HG02973 (cell line): ENCODE measurements around the gene EDNRA.
A peak's percentile ranks its signal among the peaks of the same experiment; 100 is the strongest.

Experiments used
- ATAC-seq: cut with Tn5 transposase; IDR thresholded peaks from one replicate; pipeline ENCODE4 v1.9.1; 2021; ENCODE audit warnings: moderate library complexity; ENCODE audit not compliant: unreplicated experiment

The EDNRA gene

DNA sequence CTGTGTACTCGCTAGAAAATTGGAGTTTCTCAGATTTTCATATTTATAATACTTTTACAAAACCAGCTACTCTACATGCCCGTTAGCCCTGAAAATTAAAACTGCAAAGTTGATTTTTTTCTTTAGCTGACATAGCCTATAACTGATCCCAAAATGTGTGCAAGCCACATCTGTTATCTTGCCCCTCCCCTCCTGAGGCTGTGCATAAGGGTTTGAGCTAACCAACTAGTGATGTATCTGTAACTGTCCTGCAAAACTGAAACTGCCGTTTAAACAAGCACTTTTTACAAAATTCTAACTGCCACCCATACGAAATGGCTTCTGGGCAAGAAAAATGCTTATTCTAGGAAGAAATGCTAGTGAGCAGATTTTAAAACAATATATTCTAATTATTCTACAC lies 59.1 kb downstream of the EDNRA start:
- no peak for ATAC-seq

DNA sequence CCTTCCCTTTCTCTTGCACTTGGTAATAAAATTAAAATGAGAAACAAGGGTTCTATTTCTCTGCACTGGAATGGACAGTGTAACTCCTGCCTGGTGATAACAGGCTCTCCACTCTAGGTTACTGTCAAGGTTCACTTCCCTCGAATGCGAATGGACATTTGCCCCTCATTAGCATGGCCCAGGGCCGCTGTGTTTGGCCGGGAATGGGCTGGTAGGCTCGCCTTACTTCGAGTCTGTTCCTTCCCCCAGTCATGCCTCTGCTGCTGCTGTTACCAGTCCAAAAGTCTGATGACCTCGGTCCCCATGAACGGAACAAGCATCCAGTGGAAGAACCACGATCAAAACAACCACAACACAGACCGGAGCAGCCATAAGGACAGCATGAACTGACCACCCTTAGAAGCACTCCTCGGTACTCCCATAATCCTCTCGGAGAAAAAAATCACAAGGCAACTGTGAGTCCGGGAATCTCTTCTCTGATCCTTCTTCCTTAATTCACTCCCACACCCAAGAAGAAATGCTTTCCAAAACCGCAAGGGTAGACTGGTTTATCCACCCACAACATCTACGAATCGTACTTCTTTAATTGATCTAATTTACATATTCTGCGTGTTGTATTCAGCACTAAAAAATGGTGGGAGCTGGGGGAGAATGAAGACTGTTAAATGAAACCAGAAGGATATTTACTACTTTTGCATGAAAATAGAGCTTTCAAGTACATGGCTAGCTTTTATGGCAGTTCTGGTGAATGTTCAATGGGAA lies 61.5 kb downstream of the EDNRA start:
- ATAC-seq = no peak

DNA sequence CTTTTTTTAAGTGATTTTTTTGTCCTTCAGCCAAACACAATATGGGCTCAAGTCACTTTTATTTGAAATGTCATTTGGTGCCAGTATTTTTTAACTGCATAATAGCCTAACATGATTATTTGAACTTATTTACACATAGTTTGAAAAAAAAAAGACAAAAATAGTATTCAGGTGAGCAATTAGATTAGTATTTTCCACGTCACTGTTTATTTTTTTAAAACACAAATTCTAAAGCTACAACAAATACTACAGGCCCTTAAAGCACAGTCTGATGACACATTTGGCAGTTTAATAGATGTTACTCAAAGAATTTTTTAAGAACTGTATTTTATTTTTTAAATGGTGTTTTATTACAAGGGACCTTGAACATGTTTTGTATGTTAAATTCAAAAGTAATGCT lies 62.1 kb downstream of the EDNRA start:
- no peak for ATAC-seq

DNA sequence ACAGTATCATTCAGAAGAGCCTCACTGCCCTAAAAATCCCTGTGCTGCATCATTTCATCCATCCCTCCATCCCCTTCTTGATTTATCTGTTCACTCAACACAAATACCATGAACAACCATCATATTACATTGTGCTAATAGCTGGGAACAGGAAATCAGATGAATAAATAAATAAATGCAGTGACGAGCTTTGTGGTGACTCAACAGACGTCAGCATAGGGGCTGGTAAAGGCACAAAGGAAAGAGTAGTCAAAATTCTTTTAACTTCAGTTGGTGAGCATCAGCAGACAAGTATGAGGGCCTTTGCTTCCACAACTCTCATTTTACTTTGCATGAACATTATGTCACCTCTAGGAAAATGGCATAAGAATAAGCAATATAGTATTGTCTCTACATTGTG lies 65.5 kb downstream of the EDNRA start:
- ATAC-seq = no peak

GRCh38 chr4:147547314-147548056 lies 66.6 kb downstream of the EDNRA start:
- ATAC-seq = peak; percentile 37

DNA sequence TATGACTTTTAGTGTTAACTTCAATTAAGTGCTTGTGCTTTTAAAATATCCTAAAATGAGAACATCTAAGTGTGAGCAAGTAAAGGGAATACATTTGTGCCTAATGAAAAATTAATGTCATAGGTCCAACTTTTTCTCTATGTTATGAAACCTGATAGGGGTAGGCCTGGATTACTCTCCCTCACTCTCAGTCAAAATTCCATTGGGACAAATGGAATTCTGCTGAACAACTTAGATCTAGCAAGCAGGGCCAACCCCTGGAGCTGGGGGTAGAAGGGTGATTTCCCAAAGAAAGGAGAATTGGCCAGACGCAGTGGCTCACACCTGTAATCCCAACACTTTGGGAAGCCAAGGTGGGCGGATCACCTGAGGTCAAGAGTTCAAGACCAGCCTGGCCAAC lies 67.4 kb downstream of the EDNRA start:
- no peak for ATAC-seq

GRCh38 chr4:147550626-147551246 lies 69.8 kb downstream of the EDNRA start:
- ATAC-seq = peak; percentile 77

DNA sequence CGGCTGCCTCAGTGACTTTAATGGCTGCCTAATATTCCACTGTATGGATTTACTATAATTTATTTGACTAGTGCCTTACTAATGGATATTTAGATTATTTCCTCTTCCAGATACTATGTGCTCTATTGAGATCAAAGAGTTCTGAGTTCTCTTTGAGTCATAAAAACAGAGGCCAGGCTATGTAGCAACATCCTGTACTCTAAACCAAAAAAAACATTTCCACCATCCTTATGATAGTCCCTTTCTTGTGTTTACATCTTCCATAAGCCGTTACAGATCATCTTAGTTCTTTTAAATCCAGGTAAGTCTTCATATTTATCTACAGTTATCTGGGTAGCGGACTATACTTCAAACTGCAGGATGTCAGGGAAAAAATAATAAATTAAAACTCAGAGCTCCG lies 79.7 kb downstream of the EDNRA start:
- no peak for ATAC-seq

GRCh38 chr4:147566762-147567161 lies 85.9 kb downstream of the EDNRA start:
- no peak for ATAC-seq

- no peak for ATAC-seq
Observed at GRCh38 chr4:147567276-147567675, 86.4 kb downstream of the EDNRA start.

DNA sequence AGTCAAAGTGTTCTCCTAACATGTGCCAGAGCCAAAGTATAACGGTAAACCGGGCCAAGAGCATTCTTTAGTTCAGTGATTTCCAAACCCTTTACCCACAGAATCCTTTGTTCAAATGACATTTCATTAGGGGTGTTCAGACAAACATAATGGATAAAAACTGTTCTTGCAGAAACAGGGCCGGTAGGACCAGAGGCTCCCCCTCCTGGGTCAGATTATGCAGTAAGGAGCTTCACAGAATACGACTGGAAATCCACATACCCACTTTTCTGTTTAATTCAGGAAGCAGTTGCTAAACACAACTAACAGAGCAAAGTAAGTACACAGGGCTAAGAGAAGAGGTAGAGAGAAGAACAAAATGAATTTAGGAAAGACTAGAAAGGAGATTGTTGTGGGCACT lies 89.7 kb downstream of the EDNRA start:
- no peak for ATAC-seq

DNA sequence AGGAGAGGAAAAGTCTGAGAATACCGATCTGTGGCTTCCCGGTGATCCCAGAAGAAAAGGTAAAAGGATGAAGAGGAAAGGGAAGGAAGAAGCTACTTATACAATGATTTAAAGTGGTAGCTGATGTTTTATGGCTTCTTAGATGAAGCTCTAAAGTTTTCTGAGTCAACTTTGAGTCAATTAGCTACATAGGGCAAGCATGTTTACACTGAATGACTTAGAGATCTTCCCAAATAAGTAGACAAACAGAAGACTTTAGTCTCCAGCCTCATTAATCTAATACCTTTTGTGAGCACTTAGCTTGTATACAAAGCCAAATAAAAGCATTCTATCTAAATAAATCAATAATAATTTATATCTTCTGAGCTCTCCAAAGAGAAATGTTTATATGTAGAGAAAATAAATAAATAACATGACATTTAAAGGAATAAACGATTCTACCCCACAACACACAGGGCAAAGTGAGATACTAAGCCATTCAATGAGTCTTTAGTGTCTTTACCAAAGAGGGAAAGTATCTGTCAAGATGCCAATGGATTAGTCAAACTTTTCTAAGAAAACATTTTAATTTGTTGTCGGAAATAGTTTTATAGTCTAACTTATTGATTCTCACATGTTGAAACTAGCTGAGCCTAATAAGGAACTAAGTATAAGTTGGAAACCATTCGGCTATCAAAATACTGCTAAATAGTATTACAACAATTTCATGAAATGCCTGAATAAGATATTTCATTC lies 90.3 kb downstream of the EDNRA start:
- no peak for ATAC-seq

- no peak for ATAC-seq
Observed at GRCh38 chr4:147576084-147576483, 95.2 kb downstream of the EDNRA start.

DNA sequence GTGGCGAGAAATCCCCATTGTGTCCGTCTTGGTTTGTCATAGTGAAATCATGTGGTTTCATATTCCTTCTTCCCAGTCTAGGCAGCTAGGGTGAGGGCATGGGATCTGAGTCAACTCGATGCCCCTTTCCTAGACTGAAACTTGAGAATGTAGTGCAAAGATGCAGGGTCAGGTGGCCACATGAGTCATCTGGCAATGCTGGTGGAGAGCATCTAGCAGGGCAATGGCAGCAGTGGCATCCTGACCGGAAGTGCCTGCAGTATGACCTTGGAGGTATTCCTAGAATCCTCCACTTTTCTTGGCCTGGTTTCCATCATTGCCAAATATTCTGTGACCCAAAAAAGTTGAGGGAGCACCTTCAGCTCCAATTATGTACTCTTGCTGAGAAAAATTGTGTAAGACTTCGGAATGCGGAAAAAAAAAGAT lies 97.2 kb downstream of the EDNRA start:
- ATAC-seq = no peak

DNA sequence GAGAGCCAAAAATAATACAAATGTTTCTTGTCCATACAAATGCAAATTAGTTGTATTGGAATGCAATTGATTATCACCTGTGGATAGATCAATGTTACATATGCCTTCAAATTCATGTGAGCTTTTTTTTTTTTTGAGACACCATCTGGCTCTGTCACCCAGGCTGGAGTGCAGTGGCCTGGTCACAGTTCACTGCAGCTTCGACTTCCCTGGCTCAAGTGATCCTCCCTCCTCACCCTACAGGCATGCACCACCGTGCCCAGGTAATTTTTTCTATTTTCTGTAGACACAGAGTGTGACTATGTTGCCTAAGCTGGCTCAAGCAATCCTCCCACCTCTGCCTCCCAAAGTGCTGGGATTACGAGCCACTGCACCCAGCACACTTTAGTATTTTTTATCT lies 97.7 kb downstream of the EDNRA start:
- no peak for ATAC-seq

DNA sequence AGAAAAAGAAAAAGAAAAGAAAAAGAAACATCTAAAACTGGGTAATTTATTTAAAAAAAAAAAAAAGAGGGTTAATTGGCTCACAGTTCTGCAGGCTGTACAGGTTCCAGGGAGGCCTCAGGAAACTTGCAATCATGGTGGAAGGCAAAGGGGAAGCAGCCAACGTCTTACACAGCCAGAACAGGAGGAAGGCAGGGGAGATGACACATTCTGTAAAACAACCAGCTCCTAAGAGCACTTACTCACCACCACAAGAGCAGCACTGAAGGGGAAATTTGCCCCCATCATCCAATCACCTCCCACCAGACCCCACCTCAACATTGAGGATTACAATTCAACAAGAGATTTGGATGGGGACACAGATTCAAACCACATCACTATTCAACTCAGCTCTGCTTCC lies 99.5 kb downstream of the EDNRA start:
- no peak for ATAC-seq

DNA sequence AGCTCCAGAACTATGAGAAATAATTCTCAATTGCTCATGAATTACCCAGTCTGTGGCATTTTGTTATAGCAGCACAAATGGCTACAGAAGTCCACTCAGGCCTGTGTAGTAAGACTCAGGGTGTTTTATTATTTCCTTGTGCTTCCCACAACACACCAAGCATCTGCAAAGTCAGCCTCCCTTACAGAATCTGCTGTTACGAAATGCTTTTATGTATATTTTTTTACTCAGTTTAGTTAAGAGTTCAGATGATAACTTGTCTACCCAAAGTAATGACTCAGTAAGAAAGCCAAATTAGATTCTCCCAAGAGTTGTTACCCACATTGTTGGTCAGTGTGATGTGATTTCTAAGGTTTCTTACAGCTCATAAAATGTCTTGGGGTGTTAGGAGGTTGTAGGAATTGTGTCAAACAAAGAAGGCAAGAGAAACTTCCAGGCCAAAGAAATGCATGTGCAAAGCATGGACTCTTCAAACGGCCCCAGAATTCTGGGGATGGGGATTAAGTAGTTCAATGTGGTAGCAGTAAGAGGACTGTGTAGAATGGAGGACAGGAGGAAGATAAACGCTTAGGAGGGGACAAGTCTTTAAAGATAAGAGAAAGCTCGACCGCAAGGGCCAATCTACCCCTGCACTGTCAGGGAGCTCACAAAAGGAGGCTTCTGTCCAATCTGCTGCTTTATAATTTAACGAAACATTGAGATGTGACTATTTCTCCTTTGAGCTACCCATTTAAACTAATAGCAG lies 100.9 kb downstream of the EDNRA start:
- no peak for ATAC-seq

GRCh38 chr4:147582386-147583060 lies 101.6 kb downstream of the EDNRA start:
- no peak for ATAC-seq

DNA sequence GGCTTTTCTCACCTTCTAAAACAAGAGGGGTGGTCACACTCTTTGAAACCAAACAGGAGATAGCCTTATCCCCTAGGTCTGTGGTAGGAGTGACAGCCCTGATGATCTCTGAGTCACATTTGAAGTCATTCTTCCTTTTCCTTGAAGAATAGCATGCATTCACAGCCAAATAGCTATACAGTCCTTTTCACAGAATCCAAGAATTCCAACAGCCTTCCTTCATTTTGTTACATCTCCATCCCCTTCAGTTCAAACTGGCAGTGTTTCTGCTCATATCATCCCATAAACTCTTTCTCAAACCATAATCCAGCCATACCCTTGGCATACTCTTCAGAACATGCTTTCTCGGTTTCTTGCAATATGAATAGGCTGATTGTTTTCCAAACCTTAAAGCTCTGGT lies 103.0 kb downstream of the EDNRA start:
- no peak for ATAC-seq

GRCh38 chr4:147586032-147586431 lies 105.1 kb downstream of the EDNRA start:
- ATAC-seq = no peak
